Pancreas (tissue), 10 donors: ENCODE results near the gene SHANK3. TPM values are rescaled to one million over a fixed set of nuclear protein-coding genes. Genes with fewer than 3 reads are reported as not detected.

ENCODE experiments used
- ATAC-seq, 4 donors: fragments of 200-7000 bp; cut with Tn5 transposase; one replicate each; pipeline versions ENCODE4 v1.8.0 to v1.9.1; 2020; ENCODE audit warnings: mild to moderate bottlenecking in 4 of 4, moderate library complexity in 4 of 4
- DNase-seq, 6 donors: peaks; one replicate each; pipeline ENCODE4 v3.0.0-alpha.2; 2020
- FAIRE-seq: peaks from 2 replicates; lab custom pipeline; 2012; peaks lifted over from hg19 to GRCh38; lab: Jason Lieb, UNC
- H3K27ac ChIP-seq, 4 donors: fragments of 200-600 bp; sonication (generic); 1 replicate in 3 of 4; 2 replicates in 1 of 4; pipeline versions ENCODE4 v1.5.0 to v1.8.0; 2020
- H3K27me3 ChIP-seq, 4 donors: fragments of 200-600 bp; one replicate each; pipeline ENCODE4 v1.8.0; 2021
- H3K36me3 ChIP-seq, 3 donors: fragments of 200-600 bp; sonication (generic) in 1 of 3; one replicate each; pipeline versions ENCODE4 v1.5.0 to v1.8.0; 2020 to 2021
- H3K4me1 ChIP-seq, 3 donors: fragments of 200-600 bp; one replicate each; pipeline ENCODE4 v1.8.0; 2021
- H3K4me3 ChIP-seq, 4 donors: fragments of 200-600 bp; sonication (generic) in 2 of 4; one replicate each; pipeline versions ENCODE4 v1.5.0 to v1.8.0; 2020 to 2021
- H3K9me3 ChIP-seq, 4 donors: fragments of 200-600 bp; one replicate each; pipeline ENCODE4 v1.8.0; 2021
- WGBS, 2 donors: extraction: QIAGEN DNeasy Blood & Tissue Kit; methylation state at CpG; one replicate each; pipeline ENCODE4 v1.1.7; 2013; 5-methylcytosine and 5-hydroxymethylcytosine counted together
- intact Hi-C, 3 donors: fragments of 100-400 bp; cut with DNase I; formaldehyde crosslinking; loops; one replicate each; pipeline versions ENCODE4 v1.11.1 to v1.14.2; 2022
- polyA plus RNA-seq, 2 donors: library from polyadenylated mRNA; stranded (reverse); fragments of 200-250 nt; gene quantifications; one replicate each; pipeline ENCODE4 v1.2.3, GENCODE V29; 2013
- total RNA-seq, 6 donors: library from RNA; stranded (reverse); fragmentation: NEBNext Ultra II Directional in 4 of 6; extraction: Animal tissue kit (Norgen Biotek cat#: 25700) in 4 of 6; gene quantifications; one replicate each; pipeline versions ENCODE4 v1.2.1 to v1.2.4, GENCODE V29; 2021 to 2023
- TF ChIP-seq, protein P1 (sequence below), 4 donors: fragments of 200-600 bp; sonication (generic) in 3 of 4; IDR thresholded peaks; one replicate each; pipeline versions ENCODE4 v1.5.0 to v1.8.0; 2021; ENCODE audit warnings: antibody characterized with exemption in 4 of 4
- donor health status: healthy with polysubstance abuse.
- donor health status: DM: no; HTN: no; CAD: no; lungs with moderate emphysema.
- donor health status: DM: no; HTN: no; CAD: no.
- donor health status: control.
- donor health status: control.
- donor health status: Bipolar disorder and iron deficiency.
- donor health status: DM: yes; HTN: yes; CAD: no.
- donor health status: DM: no; HTN: no; CAD: no.
- donor health status: DM: no; HTN: no; CAD: no.
- donor health status: DM: yes; HTN: yes; CAD: no.

Gene SHANK3
- total and polyA plus RNA-seq, 8 donors: 2.7 to 18.9 (median 4.4) TPM

DNA sequence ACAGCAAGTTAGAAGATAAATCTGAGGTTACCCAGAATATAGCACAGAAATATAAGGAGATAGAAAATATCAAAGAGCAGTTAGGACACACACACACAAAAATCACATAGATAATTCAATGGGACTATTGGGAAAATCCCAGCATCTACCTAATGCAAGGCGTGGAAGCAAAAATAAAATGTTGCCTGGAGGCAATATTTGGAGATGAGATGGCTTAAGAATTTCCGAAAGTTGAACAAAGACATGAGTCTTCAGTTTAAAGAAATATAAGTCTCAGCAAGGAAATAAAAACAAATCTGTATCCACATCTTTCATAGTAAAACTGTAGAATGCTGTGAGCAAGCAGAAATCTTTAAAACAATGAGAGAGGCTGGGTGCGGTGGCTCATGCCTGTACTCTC lies 35.9 kb downstream of the SHANK3 start:
- TF ChIP-seq, protein P1, sequence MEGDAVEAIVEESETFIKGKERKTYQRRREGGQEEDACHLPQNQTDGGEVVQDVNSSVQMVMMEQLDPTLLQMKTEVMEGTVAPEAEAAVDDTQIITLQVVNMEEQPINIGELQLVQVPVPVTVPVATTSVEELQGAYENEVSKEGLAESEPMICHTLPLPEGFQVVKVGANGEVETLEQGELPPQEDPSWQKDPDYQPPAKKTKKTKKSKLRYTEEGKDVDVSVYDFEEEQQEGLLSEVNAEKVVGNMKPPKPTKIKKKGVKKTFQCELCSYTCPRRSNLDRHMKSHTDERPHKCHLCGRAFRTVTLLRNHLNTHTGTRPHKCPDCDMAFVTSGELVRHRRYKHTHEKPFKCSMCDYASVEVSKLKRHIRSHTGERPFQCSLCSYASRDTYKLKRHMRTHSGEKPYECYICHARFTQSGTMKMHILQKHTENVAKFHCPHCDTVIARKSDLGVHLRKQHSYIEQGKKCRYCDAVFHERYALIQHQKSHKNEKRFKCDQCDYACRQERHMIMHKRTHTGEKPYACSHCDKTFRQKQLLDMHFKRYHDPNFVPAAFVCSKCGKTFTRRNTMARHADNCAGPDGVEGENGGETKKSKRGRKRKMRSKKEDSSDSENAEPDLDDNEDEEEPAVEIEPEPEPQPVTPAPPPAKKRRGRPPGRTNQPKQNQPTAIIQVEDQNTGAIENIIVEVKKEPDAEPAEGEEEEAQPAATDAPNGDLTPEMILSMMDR (IDR thresholded peaks at IDR 0.05): no peak
- Histone ChIP-seq H3K27ac (no peak overlapping the region), H3K36me3 (no peaks in the 10 kb centered on the region), H3K9me3 (no peaks in the 10 kb centered on the region), H3K4me1 (peaks cover 0 to 5% (median 0%) of the 10 kb centered on the region in 3 donors), H3K4me3 (no peak overlapping the region), H3K27me3 (no peaks in the 10 kb centered on the region)
- intact Hi-C loops: no loop called here
- no peak for ATAC-seq
- WGBS, 2 donors: 90 to 95% methylated on average over 3 of the region's 3 CpGs
- DNase-seq: no peak
- FAIRE-seq: no peak

DNA sequence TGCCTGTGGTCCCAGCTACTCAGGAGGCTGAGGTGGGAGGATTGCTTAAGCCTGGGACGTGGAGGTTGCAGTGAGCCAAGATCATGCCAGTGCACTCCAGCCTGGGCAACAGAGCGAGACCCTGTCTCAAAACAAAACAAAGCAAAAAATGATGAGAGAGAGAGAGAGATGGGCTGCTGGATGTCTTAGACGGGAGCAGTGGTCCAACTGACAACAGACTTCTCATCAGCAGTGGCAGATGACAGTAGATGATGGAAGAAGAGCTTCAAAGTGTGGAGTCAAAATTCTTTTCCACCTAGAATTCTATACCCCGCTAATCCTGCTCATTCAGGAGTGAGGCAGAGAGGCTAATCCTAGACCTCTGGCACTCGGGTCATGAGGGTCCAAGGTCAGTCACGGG lies 36.4 kb downstream of the SHANK3 start:
- Histone ChIP-seq H3K27me3 (no peaks in the 10 kb centered on the region), H3K27ac (no peak overlapping the region), H3K4me3 (no peak overlapping the region), H3K36me3 (no peaks in the 10 kb centered on the region), H3K4me1 (peaks cover 0 to 5% (median 0%) of the 10 kb centered on the region in 3 donors), H3K9me3 (no peaks in the 10 kb centered on the region)
- intact Hi-C loops: no loop called here
- 77 to 88% methylated on average over 6 of the region's 6 CpGs for WGBS, 2 donors
- DNase-seq: peak in 2 of 6 donors; percentile 1 to 4
- TF ChIP-seq, protein P1 (IDR thresholded peaks at IDR 0.05): no peak
- no peak for FAIRE-seq
- ATAC-seq: no peak

DNA sequence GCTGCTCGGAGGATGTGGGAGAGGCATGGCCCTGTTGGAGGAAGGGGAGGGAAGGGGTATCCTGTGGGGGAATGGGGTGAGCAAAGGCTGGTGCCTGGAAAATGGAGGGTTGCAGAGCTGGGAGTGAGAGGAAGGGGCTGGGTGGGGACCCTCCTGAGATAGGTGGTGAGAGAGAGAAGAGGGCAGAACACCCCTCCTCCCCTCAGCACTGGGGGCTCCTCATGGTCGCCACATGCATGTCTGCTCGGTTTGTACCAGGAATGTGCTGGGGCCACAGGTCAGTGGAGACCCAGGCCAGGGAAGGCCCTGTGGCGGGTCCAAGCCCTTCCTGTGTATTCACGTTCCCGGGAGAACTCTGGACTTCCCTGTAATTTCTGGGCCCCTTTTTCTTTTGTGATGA lies 37.6 kb downstream of the SHANK3 start:
- FAIRE-seq: no peak

DNA sequence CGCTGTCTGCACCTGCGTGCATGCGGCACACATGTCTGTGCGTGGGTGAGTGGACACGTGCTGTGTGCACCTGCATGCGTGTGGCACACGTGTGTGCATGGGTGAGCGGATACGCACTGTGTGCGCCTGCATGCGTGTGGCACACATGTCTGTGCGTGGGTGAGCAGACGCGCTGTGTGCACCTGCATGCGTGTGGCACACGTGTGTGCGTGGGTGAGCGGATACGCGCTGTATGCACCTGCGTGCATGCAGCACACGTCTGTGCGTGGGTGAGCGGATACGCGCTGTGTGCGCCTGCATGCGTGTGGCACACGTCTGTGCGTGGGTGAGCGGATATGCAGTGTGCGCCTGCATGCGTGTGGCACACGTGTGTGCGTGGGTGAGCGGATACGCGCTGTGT lies 38.3 kb downstream of the SHANK3 start:
- Histone ChIP-seq H3K36me3 (no peaks in the 10 kb centered on the region), H3K27me3 (no peaks in the 10 kb centered on the region), H3K27ac (no peak overlapping the region), H3K4me3 (no peak overlapping the region), H3K4me1 (peaks cover 0 to 5% (median 0%) of the 10 kb centered on the region in 3 donors), H3K9me3 (no peaks in the 10 kb centered on the region)
- peak in 2 of 6 donors; percentile 14 to 20 for DNase-seq
- intact Hi-C loops: no loop called here
- FAIRE-seq: no peak
- no peak for ATAC-seq
- WGBS, 2 donors: 92 to 95% methylated on average over 38 of the region's 38 CpGs
- TF ChIP-seq, protein P1 (IDR thresholded peaks at IDR 0.05): no peak

More for the DNA sequence above, 37.6 kb downstream of the SHANK3 start:
- intact Hi-C loops: no loop called here
- H3K4me3 ChIP-seq: no peak overlapping the region
- DNase-seq: peak in 3 of 6 donors; percentile 2 to 21 (median 11)
- ATAC-seq: no peak
- WGBS, 2 donors: 73 to 87% methylated on average over 6 of the region's 6 CpGs
- no peaks in the 10 kb centered on the region for H3K36me3 ChIP-seq
- no peak overlapping the region for H3K27ac ChIP-seq
- no peaks in the 10 kb centered on the region for H3K9me3 ChIP-seq
- peaks cover 0 to 5% (median 0%) of the 10 kb centered on the region in 3 donors for H3K4me1 ChIP-seq
- no peaks in the 10 kb centered on the region for H3K27me3 ChIP-seq
- TF ChIP-seq, protein P1 (IDR thresholded peaks at IDR 0.05): no peak

DNA sequence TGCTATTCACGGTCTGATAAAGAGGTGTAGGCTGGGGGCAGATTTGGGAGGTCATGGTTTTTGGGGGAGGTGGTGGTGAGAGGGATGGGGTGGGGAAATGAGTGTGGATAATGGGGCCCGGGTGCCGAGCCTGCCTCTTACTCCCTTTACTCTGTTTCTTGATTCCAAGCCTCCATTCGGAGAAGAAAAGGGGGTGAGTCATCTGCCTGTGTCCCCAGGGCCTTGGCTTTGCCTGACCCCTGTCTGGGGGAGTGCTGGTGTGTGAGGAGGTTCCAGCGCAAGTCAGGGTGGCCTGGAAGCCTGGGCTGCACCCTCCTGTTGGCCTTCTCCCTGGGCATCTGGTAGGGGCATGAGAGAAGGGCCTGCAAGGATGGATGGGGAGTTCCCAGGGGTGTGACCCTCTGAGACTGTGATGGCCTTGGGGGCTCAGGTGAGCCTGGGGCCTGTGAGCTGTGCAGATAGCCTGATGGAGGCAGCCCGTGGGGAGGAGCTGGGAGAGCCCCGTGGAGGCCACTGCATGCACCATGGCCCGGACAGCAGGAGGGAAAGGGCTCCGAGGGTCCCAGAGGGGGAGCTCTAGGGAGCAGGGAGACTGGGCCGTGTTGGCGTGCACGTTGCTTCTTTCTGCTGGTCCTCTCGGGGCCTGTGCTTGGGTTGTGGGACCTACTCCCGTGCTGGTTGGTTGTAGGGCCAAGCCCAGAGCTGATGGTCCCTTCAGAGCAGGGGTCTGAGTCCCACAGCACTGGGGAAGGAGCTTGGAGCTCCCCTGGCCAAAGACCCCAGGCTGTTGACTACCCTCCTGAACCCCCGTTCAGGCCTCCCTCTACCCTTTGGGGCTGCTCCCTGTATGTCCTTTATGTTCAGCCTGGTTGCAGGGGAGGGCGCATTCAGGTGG lies 39.1 kb downstream of the SHANK3 start:
- Histone ChIP-seq H3K27ac (no peak overlapping the region), H3K4me1 (peaks cover 0 to 5% (median 0%) of the 10 kb centered on the region in 3 donors), H3K4me3 (no peak overlapping the region), H3K36me3 (no peaks in the 10 kb centered on the region), H3K27me3 (no peaks in the 10 kb centered on the region), H3K9me3 (no peaks in the 10 kb centered on the region)
- intact Hi-C loops: no loop called here
- ATAC-seq (no peak), DNase-seq (peak in 3 of 6 donors; percentile 22 to 55 (median 30)), FAIRE-seq (no peak)
- 73 to 83% methylated on average over 16 of the region's 16 CpGs for WGBS, 2 donors
- TF ChIP-seq, protein P1 (IDR thresholded peaks at IDR 0.05): no peak
